ENCODE data around the gene RSBN1.
"Not testable (repeated sequence)": the region's sequence is repeated elsewhere in the genome, so short reads cannot be mapped to it uniquely, and the experiment has no call there.

RSBN1 gene

GRCh38 chr1:113744114-113744513 lies 68.2 kb downstream of the RSBN1 start:
- DNase-seq (ENCODE audit: low read depth, low spot score) = no peak

- DNase-seq (ENCODE audit: low read depth, low spot score) = no peak
Observed at GRCh38 chr1:113742515-113742914, 69.8 kb downstream of the RSBN1 start.

- no peak for DNase-seq (ENCODE audit: low read depth, low spot score)
Observed at GRCh38 chr1:113734357-113735055, 77.8 kb downstream of the RSBN1 start.

GRCh38 chr1:113732802-113733201 lies 79.5 kb downstream of the RSBN1 start:
- DNase-seq (ENCODE audit: low read depth, low spot score) = no peak

- DNase-seq (ENCODE audit: low read depth, low spot score) = no peak
Observed at GRCh38 chr1:113721010-113721409, 91.3 kb downstream of the RSBN1 start.

- not testable (repeated sequence) for DNase-seq (ENCODE audit: low read depth, low spot score)
Observed at GRCh38 chr1:113718621-113719020, 93.7 kb downstream of the RSBN1 start.

- not testable (repeated sequence) for DNase-seq (ENCODE audit: low read depth, low spot score)
Observed at GRCh38 chr1:113717506-113717905, 94.8 kb downstream of the RSBN1 start.

- no peak for DNase-seq (ENCODE audit: low read depth, low spot score)
Observed at GRCh38 chr1:113714606-113715269, 97.5 kb downstream of the RSBN1 start.
